ENCODE data around the gene SUMF1. TPM values are rescaled to one million over a fixed set of nuclear protein-coding genes. Genes with fewer than 3 reads are reported as not detected.
A peak's percentile ranks its signal among the peaks of the same experiment; 100 is the strongest.

SUMF1 gene
- total RNA-seq, 6 experiments from 2014 or later, result 15.9 to 32.4 (median 21.3) TPM

- H3K27ac ChIP-seq, result peak overlapping the region; percentile 71 to 82 (median 75)
- ATAC-seq (peak; percentile 34 to 52 (median 45)), DNase-seq (peak; percentile 55 to 64 (median 57))
- no peaks in the 10 kb centered on the region for H3K27me3 ChIP-seq
- peaks cover 0 to 9% (median 0%) of the 10 kb centered on the region in 4 donors for H3K4me1 ChIP-seq
- TF ChIP-seq CTCF (IDR thresholded peaks at IDR 0.05) (no peak), POLR2A (IDR thresholded peaks at IDR 0.05) (peak; percentile 18)
- peak overlapping the region; percentile 74 to 90 (median 88) for H3K4me3 ChIP-seq
- H3K36me3 ChIP-seq, result no peaks in the 10 kb centered on the region
- H3K9me3 ChIP-seq, result no peaks in the 10 kb centered on the region
- intact Hi-C loops (cut with DNase I), result no loop called here
- WGBS (ENCODE audit: insufficient coverage, low coverage, low lambda C conversion rate, missing lambda C conversion rate), result 1% methylated on average over 38 of the region's 43 CpGs
Observed at GRCh38 chr3:4492208-4493013, 25.3 kb upstream of the SUMF1 start.

GRCh38 chr3:4491855-4492207 is 24.8 kb upstream of the SUMF1 start:
- no peaks in the 10 kb centered on the region for H3K9me3 ChIP-seq
- H3K27me3 ChIP-seq, result no peaks in the 10 kb centered on the region
- no peak overlapping the region for H3K27ac ChIP-seq
- WGBS (ENCODE audit: insufficient coverage, low coverage, low lambda C conversion rate, missing lambda C conversion rate), result 33% methylated on average over 4 of the region's 5 CpGs
- TF ChIP-seq POLR2A (IDR thresholded peaks at IDR 0.05) (no peak), CTCF (IDR thresholded peaks at IDR 0.05) (no peak)
- no peaks in the 10 kb centered on the region for H3K36me3 ChIP-seq
- ATAC-seq (no peak), DNase-seq (no peak)
- H3K4me3 ChIP-seq, result peak overlapping the region in 2 of 3 donors; percentile 74 to 90
- H3K4me1 ChIP-seq, result peaks cover 0 to 9% (median 0%) of the 10 kb centered on the region in 4 donors
- intact Hi-C loops (cut with DNase I), result no loop called here

GRCh38 chr3:4478261-4478660 is 11.2 kb upstream of the SUMF1 start:
- Histone ChIP-seq H3K36me3 (no peaks in the 10 kb centered on the region), H3K27ac (no peak overlapping the region), H3K9me3 (no peaks in the 10 kb centered on the region), H3K4me3 (no peak overlapping the region), H3K4me1 (peaks cover 0 to 9% (median 0%) of the 10 kb centered on the region in 4 donors), H3K27me3 (no peaks in the 10 kb centered on the region)
- ATAC-seq, result no peak
- WGBS (ENCODE audit: insufficient coverage, low coverage, low lambda C conversion rate, missing lambda C conversion rate), result 23% methylated on average over 3 of the region's 3 CpGs
- intact Hi-C loops (cut with DNase I), result no loop called here
- no peak for DNase-seq
- TF ChIP-seq POLR2A (IDR thresholded peaks at IDR 0.05), result no peak
- TF ChIP-seq CTCF (IDR thresholded peaks at IDR 0.05), result no peak

- H3K4me3 ChIP-seq, result no peak overlapping the region
- no peaks in the 10 kb centered on the region for H3K36me3 ChIP-seq
- H3K27ac ChIP-seq, result no peak overlapping the region
- no peaks in the 10 kb centered on the region for H3K9me3 ChIP-seq
- ATAC-seq (no peak), DNase-seq (no peak)
- TF ChIP-seq POLR2A (IDR thresholded peaks at IDR 0.05) (no peak), CTCF (IDR thresholded peaks at IDR 0.05) (no peak)
- peaks cover 0 to 16% (median 0%) of the 10 kb centered on the region in 4 donors for H3K4me1 ChIP-seq
- intact Hi-C loops (cut with DNase I), result no loop called here
- WGBS (ENCODE audit: insufficient coverage, low coverage, low lambda C conversion rate, missing lambda C conversion rate), result 17% methylated on average over 1 of the region's 1 CpG
- H3K27me3 ChIP-seq, result no peaks in the 10 kb centered on the region
Observed at GRCh38 chr3:4476496-4476895, 9.4 kb upstream of the SUMF1 start.
